ENCODE data around the gene DNAI2.
A peak's percentile ranks its signal among the peaks of the same experiment; 100 is the strongest.

The DNAI2 gene

GRCh38 chr17:74336307-74336706 is 62.3 kb downstream of the DNAI2 start:
- no peak overlapping the region for H3K4me3 ChIP-seq (ENCODE audit: low read depth, low read length)

GRCh38 chr17:74337834-74338500 is 63.9 kb downstream of the DNAI2 start:
- no peak overlapping the region for H3K4me3 ChIP-seq (ENCODE audit: low read depth, low read length)

GRCh38 chr17:74339537-74340195 is 65.6 kb downstream of the DNAI2 start:
- H3K4me3 ChIP-seq (ENCODE audit: low read depth, low read length), result no peak overlapping the region

- no peak overlapping the region for H3K4me3 ChIP-seq (ENCODE audit: low read depth, low read length)
Observed at GRCh38 chr17:74340470-74341023, 66.5 kb downstream of the DNAI2 start.

- no peak overlapping the region for H3K4me3 ChIP-seq (ENCODE audit: low read depth, low read length)
Observed at GRCh38 chr17:74342224-74342623, 68.2 kb downstream of the DNAI2 start.

GRCh38 chr17:74343121-74343520 is 69.1 kb downstream of the DNAI2 start:
- H3K4me3 ChIP-seq (ENCODE audit: low read depth, low read length), result no peak overlapping the region

- H3K4me3 ChIP-seq (ENCODE audit: low read depth, low read length), result no peak overlapping the region
Observed at GRCh38 chr17:74343526-74344284, 69.7 kb downstream of the DNAI2 start.

GRCh38 chr17:74344658-74345057 is 70.6 kb downstream of the DNAI2 start:
- no peak overlapping the region for H3K4me3 ChIP-seq (ENCODE audit: low read depth, low read length)

- no peak overlapping the region for H3K4me3 ChIP-seq (ENCODE audit: low read depth, low read length)
Observed at GRCh38 chr17:74345433-74346241, 71.6 kb downstream of the DNAI2 start.

GRCh38 chr17:74347646-74348045 is 73.6 kb downstream of the DNAI2 start:
- H3K4me3 ChIP-seq (ENCODE audit: low read depth, low read length), result no peak overlapping the region

GRCh38 chr17:74349120-74349519 is 75.1 kb downstream of the DNAI2 start:
- H3K4me3 ChIP-seq (ENCODE audit: low read depth, low read length), result no peak overlapping the region

- no peak overlapping the region for H3K4me3 ChIP-seq (ENCODE audit: low read depth, low read length)
Observed at GRCh38 chr17:74350486-74350885, 76.5 kb downstream of the DNAI2 start.

GRCh38 chr17:74351552-74352210 is 77.6 kb downstream of the DNAI2 start:
- H3K4me3 ChIP-seq (ENCODE audit: low read depth, low read length), result no peak overlapping the region

GRCh38 chr17:74353446-74354060 is 79.5 kb downstream of the DNAI2 start:
- H3K4me3 ChIP-seq (ENCODE audit: low read depth, low read length), result no peak overlapping the region

- H3K4me3 ChIP-seq (ENCODE audit: low read depth, low read length), result no peak overlapping the region
Observed at GRCh38 chr17:74354123-74354522, 80.1 kb downstream of the DNAI2 start.

- no peak overlapping the region for H3K4me3 ChIP-seq (ENCODE audit: low read depth, low read length)
Observed at GRCh38 chr17:74354561-74354960, 80.5 kb downstream of the DNAI2 start.

GRCh38 chr17:74355065-74355464 is 81.0 kb downstream of the DNAI2 start:
- H3K4me3 ChIP-seq (ENCODE audit: low read depth, low read length), result no peak overlapping the region

GRCh38 chr17:74356646-74357465 is 82.8 kb downstream of the DNAI2 start:
- H3K4me3 ChIP-seq (ENCODE audit: low read depth, low read length), result peak overlapping the region; percentile 22

- no peak overlapping the region for H3K4me3 ChIP-seq (ENCODE audit: low read depth, low read length)
Observed at GRCh38 chr17:74357466-74357809, 83.4 kb downstream of the DNAI2 start.
